ENCODE measurements around the gene SPDL1. TPM values are rescaled to one million over a fixed set of nuclear protein-coding genes. Genes with fewer than 3 reads are reported as not detected.
A peak's percentile ranks its signal among the peaks of the same experiment; 100 is the strongest.

Gene SPDL1
- total RNA-seq, 1 donor from 2014 or later = 10.8 TPM

- Histone ChIP-seq H3K4me3 (ENCODE audit: low read depth, low read length) (no peak overlapping the region), H3K36me3 (ENCODE audit: control insufficient read depth, insufficient read depth, low read length) (no peaks in the 10 kb centered on the region), H3K27me3 (ENCODE audit: control insufficient read depth, insufficient read depth, low read length) (no peaks in the 10 kb centered on the region)
- no peak for TF ChIP-seq CTCF (IDR thresholded peaks at IDR 0.05; ENCODE audit: insufficient read depth, low read length, severe bottlenecking)
- DNase-seq (ENCODE audit: low read depth) = no peak
- FAIRE-seq = no peak
Observed at GRCh38 chr5:169647566-169647965, 64.0 kb downstream of the SPDL1 start.

DNA sequence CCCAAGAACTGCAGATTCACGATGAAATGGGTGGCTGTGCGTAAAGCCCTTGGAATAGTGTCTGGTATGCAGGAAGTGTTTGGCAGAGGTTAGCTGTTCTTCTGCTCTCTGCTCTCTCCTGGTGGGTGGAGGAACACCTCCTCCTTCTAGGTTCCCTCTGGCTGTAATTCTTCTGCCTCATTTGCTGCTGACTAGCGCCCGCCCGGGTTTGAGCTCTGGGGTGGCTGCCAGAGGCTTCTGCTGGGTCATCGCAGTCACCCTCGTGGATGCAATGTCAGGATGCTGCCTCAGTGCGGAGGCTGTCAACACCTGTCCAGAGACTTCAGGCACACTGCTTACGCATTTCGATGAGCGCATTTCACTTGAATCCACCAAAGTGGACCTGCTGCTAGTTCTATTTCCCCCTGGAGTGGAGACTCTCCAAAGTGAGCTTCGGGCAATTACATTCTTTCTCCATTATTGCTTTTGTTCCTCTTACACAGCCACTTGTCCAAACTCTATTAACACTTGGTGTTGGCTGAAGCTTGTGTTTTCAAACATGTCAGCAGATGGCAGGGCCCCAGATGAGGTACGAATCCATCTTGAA is 65.2 kb downstream of the SPDL1 start:
- H3K36me3 ChIP-seq (ENCODE audit: control insufficient read depth, insufficient read depth, low read length) = no peaks in the 10 kb centered on the region
- no peaks in the 10 kb centered on the region for H3K27me3 ChIP-seq (ENCODE audit: control insufficient read depth, insufficient read depth, low read length)
- no peak for TF ChIP-seq CTCF (IDR thresholded peaks at IDR 0.05; ENCODE audit: insufficient read depth, low read length, severe bottlenecking)
- FAIRE-seq = no peak
- DNase-seq (ENCODE audit: low read depth) = no peak
- no peak overlapping the region for H3K4me3 ChIP-seq (ENCODE audit: low read depth, low read length)

GRCh38 chr5:169649486-169649885 is 65.9 kb downstream of the SPDL1 start:
- DNase-seq (ENCODE audit: low read depth) (no peak), FAIRE-seq (no peak)
- Histone ChIP-seq H3K4me3 (ENCODE audit: low read depth, low read length) (no peak overlapping the region), H3K36me3 (ENCODE audit: control insufficient read depth, insufficient read depth, low read length) (no peaks in the 10 kb centered on the region), H3K27me3 (ENCODE audit: control insufficient read depth, insufficient read depth, low read length) (no peaks in the 10 kb centered on the region)
- no peak for TF ChIP-seq CTCF (IDR thresholded peaks at IDR 0.05; ENCODE audit: insufficient read depth, low read length, severe bottlenecking)

DNA sequence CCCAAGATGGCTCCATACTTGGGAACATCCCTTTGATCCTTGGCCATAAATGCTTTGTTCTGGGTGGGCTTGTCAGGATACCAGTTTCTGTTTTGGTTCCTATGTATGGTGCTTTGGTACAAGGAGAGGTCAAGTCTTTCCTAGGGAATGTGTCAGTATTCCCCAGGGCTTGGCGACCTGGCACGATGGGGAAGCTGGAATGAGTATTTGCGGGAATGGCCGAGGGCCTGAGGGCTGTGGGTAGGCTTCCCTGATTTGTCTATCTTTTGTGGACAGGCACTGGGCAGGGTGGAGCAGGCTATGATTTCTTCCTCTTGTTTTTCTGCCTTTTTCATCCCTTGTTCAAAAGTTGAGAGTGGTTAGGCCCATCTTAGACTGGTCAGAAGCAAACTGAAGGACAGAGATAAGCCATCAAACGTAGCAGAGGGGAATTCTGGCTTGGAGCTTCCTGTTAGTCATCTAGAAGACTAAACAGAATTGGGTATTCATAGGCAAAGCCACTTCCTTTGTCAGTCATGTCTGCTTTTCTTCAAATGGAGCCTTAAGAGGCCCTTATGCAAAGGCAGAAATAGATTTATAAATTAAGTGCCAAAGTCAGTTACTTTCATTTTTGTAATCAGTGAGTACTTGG is 67.2 kb downstream of the SPDL1 start:
- TF ChIP-seq CTCF (IDR thresholded peaks at IDR 0.05; ENCODE audit: insufficient read depth, low read length, severe bottlenecking) = no peak
- Histone ChIP-seq H3K4me3 (ENCODE audit: low read depth, low read length) (no peak overlapping the region), H3K27me3 (ENCODE audit: control insufficient read depth, insufficient read depth, low read length) (no peaks in the 10 kb centered on the region), H3K36me3 (ENCODE audit: control insufficient read depth, insufficient read depth, low read length) (no peaks in the 10 kb centered on the region)
- no peak for FAIRE-seq
- DNase-seq (ENCODE audit: low read depth) = peak; percentile 64

DNA sequence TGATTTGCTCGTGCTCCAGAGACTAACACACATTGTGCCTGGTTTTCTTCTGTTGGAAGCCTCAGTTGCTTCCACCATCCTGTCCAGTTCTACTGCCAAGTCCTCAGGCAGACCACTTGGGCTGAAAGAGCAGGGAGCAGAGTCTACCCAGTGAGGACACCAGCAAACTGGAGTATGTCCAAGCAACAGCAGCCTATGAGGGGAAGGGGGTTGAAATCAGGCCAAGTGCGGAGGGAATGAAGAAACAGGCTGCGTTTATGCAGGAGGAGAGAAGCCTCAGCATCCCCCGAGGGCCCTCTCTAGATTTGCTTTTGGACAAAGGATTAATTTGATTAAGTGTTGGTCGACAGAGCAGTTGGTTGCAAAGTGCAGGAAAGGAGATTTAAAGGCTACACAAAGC is 68.0 kb downstream of the SPDL1 start:
- no peak for DNase-seq (ENCODE audit: low read depth)
- Histone ChIP-seq H3K36me3 (ENCODE audit: control insufficient read depth, insufficient read depth, low read length) (no peaks in the 10 kb centered on the region), H3K4me3 (ENCODE audit: low read depth, low read length) (no peak overlapping the region), H3K27me3 (ENCODE audit: control insufficient read depth, insufficient read depth, low read length) (no peaks in the 10 kb centered on the region)
- FAIRE-seq = no peak
- no peak for TF ChIP-seq CTCF (IDR thresholded peaks at IDR 0.05; ENCODE audit: insufficient read depth, low read length, severe bottlenecking)

- DNase-seq (ENCODE audit: low read depth) (no peak), FAIRE-seq (no peak)
- H3K36me3 ChIP-seq (ENCODE audit: control insufficient read depth, insufficient read depth, low read length) = no peaks in the 10 kb centered on the region
- TF ChIP-seq CTCF (IDR thresholded peaks at IDR 0.05; ENCODE audit: insufficient read depth, low read length, severe bottlenecking) = no peak
- H3K27me3 ChIP-seq (ENCODE audit: control insufficient read depth, insufficient read depth, low read length) = no peaks in the 10 kb centered on the region
- H3K4me3 ChIP-seq (ENCODE audit: low read depth, low read length) = no peak overlapping the region
Observed at GRCh38 chr5:169652057-169652456, 68.5 kb downstream of the SPDL1 start.

Data from bronchial epithelial cell (primary cell).